Effector CD4-positive, alpha-beta T cell (primary cell): ENCODE results near the gene DCD.
"Not testable (repeated sequence)": the region's sequence is repeated elsewhere in the genome, so short reads cannot be mapped to it uniquely, and the experiment has no call there.

Source experiments
- DNase-seq: peaks from one replicate; pipeline ENCODE4 v3.0.0-alpha.2; 2020

Gene DCD

GRCh38 chr12:54650889-54651288 lies 2.7 kb upstream of the DCD start:
- DNase-seq: no peak

- no peak for DNase-seq
These were observed 2.2 kb upstream of the DCD start for GRCh38 chr12:54650409-54650808.

DNA sequence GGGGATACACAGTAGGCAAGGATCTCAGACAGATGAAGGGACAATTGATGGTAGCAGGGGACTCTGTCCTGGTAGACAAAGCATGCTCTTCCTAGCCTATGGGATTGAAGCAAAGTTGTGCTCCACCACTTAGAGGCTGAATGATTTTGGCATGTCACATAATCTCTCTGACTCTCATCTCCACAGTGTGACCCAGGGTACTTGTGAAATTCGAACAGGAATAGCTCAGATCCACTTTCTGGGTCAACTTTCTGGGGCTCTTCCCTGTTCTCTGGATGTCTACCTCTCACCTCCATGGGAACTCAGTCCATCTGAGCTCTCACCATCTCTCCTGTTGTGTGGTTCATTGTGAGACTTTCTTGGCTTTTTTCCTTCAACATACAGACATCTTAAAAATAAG lies 1.7 kb upstream of the DCD start:
- DNase-seq: no peak

- DNase-seq: no peak
These were observed 6.6 kb downstream of the DCD start for GRCh38 chr12:54641554-54641953.

DNA sequence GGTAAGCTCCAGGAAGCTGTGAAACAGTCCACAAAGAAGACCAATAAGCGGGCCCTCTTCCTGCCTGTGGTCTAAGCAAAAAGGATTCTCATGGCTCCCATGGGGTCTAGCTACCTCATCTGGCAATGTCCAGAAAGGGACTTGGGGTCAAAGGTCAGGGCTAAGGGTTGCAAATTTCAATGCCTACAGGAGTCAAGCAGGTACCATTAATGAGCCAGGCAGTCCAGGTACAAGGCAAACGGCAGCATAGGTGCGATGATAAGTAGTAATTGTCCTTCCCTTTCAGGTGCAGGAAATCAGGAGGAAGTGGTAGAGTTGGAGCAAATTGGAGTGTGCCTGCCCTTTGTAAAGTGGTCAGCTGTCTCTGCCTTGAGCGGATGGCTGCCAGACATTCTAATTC lies 7.1 kb downstream of the DCD start:
- no peak for DNase-seq

GRCh38 chr12:54639112-54639511 lies 9.1 kb downstream of the DCD start:
- not testable (repeated sequence) for DNase-seq

DNA sequence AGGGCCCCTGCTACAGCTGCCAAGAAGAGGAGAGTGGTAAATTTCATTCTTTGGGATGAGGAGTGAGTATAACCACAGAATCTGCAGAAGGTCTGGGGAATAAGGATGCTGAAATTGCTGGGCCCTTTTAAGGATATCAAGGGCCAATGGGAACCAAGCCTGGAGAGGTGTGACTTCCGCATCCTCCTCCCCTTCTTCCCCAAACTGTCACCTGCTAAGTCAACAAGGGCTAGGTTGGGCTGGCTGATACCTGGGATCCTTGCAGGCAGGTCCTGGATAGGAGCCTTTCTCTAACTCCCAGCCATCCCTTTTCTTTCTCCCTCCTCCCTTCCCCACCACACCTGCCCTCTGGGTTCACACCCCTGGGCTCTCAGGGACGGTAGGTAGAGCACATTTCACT lies 13.4 kb downstream of the DCD start, which contains the start of gene LACRT:
LACRT (minus strand) TSS at position 101 of the 400 bp plus-strand sequence; CDS start at position 47, 54 bp downstream.
- no peak for DNase-seq

DNA sequence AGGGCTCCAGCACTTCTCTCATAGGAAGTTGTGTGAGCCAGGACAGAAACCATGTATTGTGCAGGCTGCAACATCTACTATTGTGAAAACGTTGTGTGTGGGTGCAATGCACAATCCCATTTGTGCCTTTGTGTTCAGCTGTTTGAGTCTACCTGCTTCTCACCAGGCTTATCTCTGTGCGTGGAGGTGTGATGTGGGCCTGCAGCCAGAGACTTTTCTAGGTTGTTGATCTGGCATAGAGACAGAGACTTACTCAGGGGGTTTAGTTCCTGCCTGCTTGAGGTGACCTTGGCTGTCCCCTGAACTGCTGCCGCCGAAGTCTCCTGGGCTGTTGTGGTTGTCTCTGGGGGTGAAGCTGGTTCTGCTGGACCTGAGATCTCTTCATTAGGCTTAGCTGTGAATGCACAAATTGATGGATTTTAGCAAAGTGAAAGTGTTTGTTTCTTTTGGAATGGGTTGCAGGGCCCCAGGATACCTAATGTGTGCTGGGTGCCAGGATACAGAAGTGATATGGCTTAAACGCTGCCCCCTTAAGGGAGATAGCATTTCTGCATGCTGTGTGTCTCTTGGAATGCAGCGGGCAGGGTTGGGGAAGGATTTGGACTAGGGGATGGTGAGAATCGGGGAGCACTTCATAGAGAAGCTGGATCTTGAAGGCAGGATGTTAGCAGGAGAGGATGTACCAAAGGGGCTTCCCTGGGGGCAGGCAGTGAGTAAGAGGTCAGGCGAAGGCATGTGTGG lies 16.0 kb downstream of the DCD start:
- no peak for DNase-seq

DNA sequence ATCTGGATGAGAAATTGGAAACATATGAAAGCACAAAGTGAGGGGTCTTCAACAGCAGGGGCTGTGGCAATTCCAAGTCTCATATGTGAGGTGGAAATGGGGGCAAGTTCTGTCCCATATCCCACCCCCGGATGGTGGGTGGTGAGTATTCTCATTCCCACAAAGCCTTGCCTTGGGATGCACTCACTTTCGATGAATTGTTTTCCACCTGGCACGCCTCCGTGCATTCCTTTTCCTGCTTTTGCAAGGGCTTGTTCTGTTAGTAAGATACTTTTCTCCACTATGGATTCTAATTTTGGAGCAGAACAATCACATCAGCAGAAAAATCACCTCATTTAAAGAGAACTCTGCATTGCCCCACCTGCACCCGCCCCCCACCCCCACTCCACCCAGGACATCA lies 16.6 kb downstream of the DCD start:
- DNase-seq: no peak

GRCh38 chr12:54629925-54630324 lies 18.2 kb downstream of the DCD start:
- no peak for DNase-seq

GRCh38 chr12:54628186-54628846 lies 19.8 kb downstream of the DCD start:
- DNase-seq: no peak

GRCh38 chr12:54627304-54627703 lies 20.9 kb downstream of the DCD start:
- DNase-seq: no peak

DNA sequence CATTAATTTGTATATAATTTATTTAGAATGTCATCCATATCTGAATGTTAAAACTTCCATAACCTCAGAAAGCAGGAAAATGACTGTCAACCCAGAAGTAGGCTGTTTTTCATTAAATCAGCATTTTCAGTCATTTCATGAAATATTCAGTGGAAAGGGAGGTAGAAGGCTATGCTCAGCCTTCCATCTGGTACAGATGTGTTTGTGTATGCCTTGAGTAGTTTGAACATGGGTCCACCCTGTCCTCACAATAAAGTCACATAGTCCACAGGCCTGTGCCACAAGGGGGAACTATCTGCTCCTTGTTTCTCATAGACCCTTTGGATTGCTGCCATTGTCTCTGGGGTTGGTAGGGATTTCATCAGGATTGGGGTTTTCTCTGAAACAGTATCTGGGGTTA lies 22.6 kb downstream of the DCD start:
- DNase-seq: no peak

DNA sequence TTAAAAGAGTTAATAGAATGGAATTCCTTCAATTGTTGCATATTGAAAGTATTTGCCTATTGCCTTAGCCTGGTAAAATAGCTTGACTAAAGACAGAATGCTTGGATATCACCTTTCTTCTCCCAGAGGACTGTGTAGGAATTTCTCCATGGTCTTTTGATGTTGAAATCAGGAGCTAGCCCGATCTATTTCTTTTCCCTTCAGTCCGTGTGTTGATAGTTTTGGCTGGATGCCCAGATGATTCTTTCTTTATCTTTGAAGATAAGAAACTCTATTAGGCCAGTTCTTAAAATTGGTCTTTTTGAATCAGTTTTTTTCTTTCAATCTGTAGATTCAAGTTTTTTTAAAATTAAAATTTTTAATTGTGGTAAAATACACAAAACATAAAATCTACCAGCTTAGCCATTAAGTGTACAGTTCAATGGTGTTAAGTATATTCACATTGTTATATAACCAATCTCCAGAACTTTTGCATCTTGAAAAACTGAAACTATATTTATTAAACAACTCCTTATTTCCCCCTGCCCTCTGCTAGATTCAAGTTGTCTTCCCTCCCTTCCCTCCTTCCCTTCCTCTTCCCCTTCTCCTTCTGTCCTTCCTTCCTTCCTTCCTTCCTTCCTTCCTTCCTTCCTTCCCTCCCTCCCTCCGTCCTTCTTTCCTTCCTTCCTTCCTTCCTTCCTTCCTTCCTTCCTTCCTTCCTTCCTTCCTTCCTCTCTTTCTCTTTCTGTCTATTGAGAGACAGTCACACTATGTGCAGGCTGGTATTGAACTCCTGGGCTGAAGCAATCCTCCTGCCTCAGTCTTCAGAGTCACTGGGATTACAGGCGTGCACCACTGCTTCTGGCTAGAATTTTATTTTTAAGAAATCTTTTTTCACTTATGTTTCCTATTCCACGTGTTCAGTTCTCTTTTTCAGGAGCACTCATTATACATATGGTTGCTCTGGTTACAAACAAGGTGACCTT lies 23.6 kb downstream of the DCD start:
- no peak for DNase-seq

GRCh38 chr12:54622463-54623183 lies 25.5 kb downstream of the DCD start:
- no peak for DNase-seq

- DNase-seq: no peak
These were observed 31.1 kb downstream of the DCD start for GRCh38 chr12:54616933-54617680.

DNA sequence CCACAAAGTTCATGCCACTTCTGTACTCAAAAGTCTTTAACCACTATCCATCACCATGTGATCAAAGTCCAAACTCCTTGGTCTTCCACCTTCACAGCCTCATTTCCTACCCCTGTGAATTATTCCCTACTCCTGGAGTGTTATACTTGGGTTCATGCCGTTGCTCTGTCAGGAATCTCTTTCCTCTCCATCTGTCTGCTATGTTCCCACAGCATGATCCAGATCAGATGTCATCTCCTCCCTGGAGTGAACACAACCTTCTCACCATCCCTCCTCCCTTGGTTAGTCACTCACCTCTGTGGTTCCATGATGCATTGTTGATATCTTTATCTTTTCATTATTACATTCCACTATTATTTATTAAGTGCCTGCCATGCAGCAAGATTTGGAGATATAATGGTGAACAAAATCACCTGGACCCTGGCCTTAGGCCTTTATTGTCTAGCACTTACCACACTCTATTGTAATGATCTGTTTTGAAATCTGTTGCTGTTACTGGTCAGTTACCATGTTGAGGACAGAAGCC lies 35.9 kb downstream of the DCD start:
- DNase-seq: no peak

DNA sequence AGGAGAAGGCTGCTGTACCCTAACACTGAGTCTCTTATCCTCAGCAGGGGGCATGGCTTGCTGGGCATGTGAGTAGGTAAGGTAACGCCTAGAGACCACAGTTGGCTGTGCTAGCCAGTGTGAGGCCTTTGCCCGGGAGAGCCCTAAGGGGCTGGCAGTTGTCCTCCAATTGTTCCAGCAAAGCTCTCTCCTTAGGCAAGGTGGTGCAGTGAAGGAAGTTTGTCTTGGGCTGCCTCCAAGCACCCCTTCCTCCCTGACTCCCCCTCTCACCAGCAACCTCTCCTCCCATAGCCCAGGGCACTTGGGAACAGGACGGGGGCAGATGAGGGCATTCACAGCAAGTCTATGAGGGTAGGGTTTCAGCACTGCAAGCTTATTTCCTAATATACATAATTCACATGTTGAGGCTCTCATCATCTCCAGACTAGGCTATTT lies 36.4 kb downstream of the DCD start:
- no peak for DNase-seq

DNA sequence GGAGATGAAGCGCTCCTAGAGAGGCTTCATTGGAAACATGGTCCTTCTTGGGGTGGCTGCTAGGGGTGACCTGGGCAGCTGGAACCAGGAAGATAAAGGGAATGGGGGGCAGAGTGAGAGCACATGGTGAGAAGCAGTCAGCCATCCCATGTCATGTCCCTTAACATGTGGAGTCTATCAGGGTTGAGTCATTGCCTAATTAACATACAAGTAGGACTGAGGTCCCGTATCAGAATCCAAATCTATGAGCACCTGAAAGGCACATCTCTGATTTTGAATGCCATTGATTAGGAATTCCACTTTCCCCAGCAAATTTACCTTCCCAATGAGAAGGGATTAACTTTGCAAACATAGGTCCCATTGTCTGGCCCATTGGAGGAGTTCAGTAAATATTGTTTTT lies 39.4 kb downstream of the DCD start:
- DNase-seq: no peak

GRCh38 chr12:54608156-54608555 lies 40.0 kb downstream of the DCD start:
- DNase-seq: no peak

- no peak for DNase-seq
These were observed 41.6 kb downstream of the DCD start for GRCh38 chr12:54606556-54606955.
